HepG2 (cell line): ENCODE measurements around the gene LTK. TPM values are rescaled to one million over a fixed set of nuclear protein-coding genes. Genes with fewer than 3 reads are reported as not detected.
A peak's percentile ranks its signal among the peaks of the same experiment; 100 is the strongest.

Experiments used
- ATAC-seq: fragments of 200-7000 bp; cut with Tn5 transposase; 3 replicates; pipeline ENCODE4 v1.9.1; 2020; ENCODE audit warnings: mild to moderate bottlenecking, moderate library complexity
- BruUV-seq: library from RNA; stranded (reverse); fragments of 400-500 nt; replicated peaks from 2 replicates; lab custom pipeline; 2021; lab: Mats Ljungman, UMichigan
- CTCF ChIA-PET: fragments of 300-600 bp; formaldehyde crosslinking; extraction: SDS; loops from one replicate; lab custom pipeline; 2021; ENCODE audit warnings: low total read pairs, inconsistent platforms, low intra/inter-chr PET ratio; lab: Yijun Ruan, JAX
- POLR2A ChIA-PET: fragments of 350-600 bp; sonication (Branson Sonifier 250); formaldehyde crosslinking; loops from one replicate; lab custom pipeline; 2020; ENCODE audit warnings: antibody characterized with exemption, inconsistent platforms; lab: Yijun Ruan, JAX
- DNase-seq: peaks from one replicate; pipeline ENCODE4 v3.0.0-alpha.2; 2015; ENCODE audit warnings: low spot score
- FAIRE-seq: peaks from 3 replicates; lab custom pipeline; 2011; peaks lifted over from hg19 to GRCh38; lab: Jason Lieb, UNC
- H2AFZ ChIP-seq: one replicate; pipeline ENCODE4 v1.6.1; 2011; ENCODE audit warnings: low read length, inconsistent platforms
- H3K27ac ChIP-seq: fragments of 300-600 bp; 3 replicates; pipeline ENCODE4 v1.8.0; 2011; ENCODE audit warnings: mixed run types, mild to moderate bottlenecking, mixed read lengths, low read length, inconsistent platforms; ENCODE audit not compliant: insufficient read depth; ENCODE audit errors: extremely low read length
- H3K27me3 ChIP-seq, 2 experiments: fragments of 200-600 bp in 1 of 2; 2 replicates in 1 of 2; 3 replicates in 1 of 2; pipeline versions ENCODE4 v1.6.0 to v1.8.0; 2011; ENCODE audit warnings: low read length in 2 of 2, mild to moderate bottlenecking in 2 of 2, moderate library complexity in 2 of 2, inconsistent platforms in 1 of 2; ENCODE audit not compliant: insufficient read depth in 2 of 2, control insufficient read depth in 1 of 2
- H3K36me3 ChIP-seq, 2 experiments: fragments of 200-600 bp in 1 of 2; replicated peaks in 1 of 2; 2 replicates in 1 of 2; 3 replicates in 1 of 2; pipeline versions ENCODE4 v1.5.1 to v1.8.0; 2011; ENCODE audit warnings: low read length in 2 of 2, inconsistent platforms in 1 of 2; ENCODE audit not compliant: insufficient read depth in 2 of 2, control insufficient read depth in 1 of 2
- H3K4me1 ChIP-seq: 2 replicates; pipeline ENCODE4 v1.5.1; 2012; ENCODE audit warnings: low read length, inconsistent platforms; ENCODE audit not compliant: insufficient read depth
- H3K4me2 ChIP-seq: 2 replicates; pipeline ENCODE4 v1.6.0; 2011; ENCODE audit warnings: low read depth, low read length, inconsistent platforms
- H3K4me3 ChIP-seq, 3 experiments: fragments of 200-600 bp in 1 of 3; sonication (generic), shearing (Covaris generic) in 1 of 3; replicated peaks in 1 of 3; 2 replicates each; pipeline ENCODE4 v1.5.1; 2011 to 2016; ENCODE audit warnings: low read length in 3 of 3, inconsistent platforms in 2 of 3, low read depth in 2 of 3, mild to moderate bottlenecking in 2 of 3, control low read depth in 1 of 3, mixed read lengths in 1 of 3; ENCODE audit not compliant: insufficient read depth in 1 of 3
- H3K79me2 ChIP-seq: one replicate; pipeline ENCODE4 v1.6.1; 2011; ENCODE audit warnings: low read length, inconsistent platforms; ENCODE audit not compliant: insufficient read depth
- H3K9ac ChIP-seq: 2 replicates; pipeline ENCODE4 v1.6.0; 2011; ENCODE audit warnings: mild to moderate bottlenecking, low read depth, low read length, inconsistent platforms; ENCODE audit not compliant: insufficient read depth
- H3K9me3 ChIP-seq: 2 replicates; pipeline ENCODE4 v1.5.1; 2012; ENCODE audit warnings: mild to moderate bottlenecking, low read length
- H4K20me1 ChIP-seq: 2 replicates; pipeline ENCODE4 v1.6.0; 2011; ENCODE audit warnings: inconsistent platforms, mild to moderate bottlenecking, low read length, moderate library complexity; ENCODE audit not compliant: insufficient read depth
- FIP1L1 ChIP-seq: fragments of 200-400 bp; formaldehyde crosslinking; IDR thresholded peaks from 2 replicates; pipeline ENCODE4 v1.6.1; 2018; ENCODE audit warnings: low read depth, mild to moderate bottlenecking, low read length, moderate library complexity, borderline replicate concordance; ENCODE audit not compliant: insufficient read depth
- HNRNPL ChIP-seq: fragments of 200-400 bp; formaldehyde crosslinking; IDR thresholded peaks from 2 replicates; pipeline ENCODE4 v1.6.1; 2017; ENCODE audit warnings: mild to moderate bottlenecking, low read depth, low read length
- SPEN ChIP-seq: sonication (generic); formaldehyde crosslinking; IDR thresholded peaks from 2 replicates; pipeline ENCODE4 v1.5.1; 2020; ENCODE audit warnings: low read depth, mild to moderate bottlenecking, missing genetic modification reagents
- TFDP2 ChIP-seq: sonication (generic); formaldehyde crosslinking; IDR thresholded peaks from 2 replicates; pipeline ENCODE4 v1.4.0; 2020; ENCODE audit warnings: missing genetic modification reagents
- ZBED4 ChIP-seq: sonication (generic); formaldehyde crosslinking; IDR thresholded peaks from 2 replicates; pipeline ENCODE4 v1.4.0; 2020; ENCODE audit warnings: missing genetic modification reagents, borderline replicate concordance
- ZBTB33 ChIP-seq: sonication (generic); formaldehyde crosslinking; IDR thresholded peaks from 2 replicates; pipeline ENCODE4 v1.4.0; 2020; ENCODE audit warnings: missing genetic modification reagents
- ZBTB43 ChIP-seq: sonication (generic); formaldehyde crosslinking; conservative IDR thresholded peaks from 2 replicates; pipeline ENCODE4 v1.4.0; 2020; ENCODE audit warnings: missing genetic modification reagents
- ZFP37 ChIP-seq: sonication (generic); formaldehyde crosslinking; IDR thresholded peaks from 2 replicates; pipeline ENCODE4 v1.4.0; 2020; ENCODE audit warnings: missing genetic modification reagents, borderline replicate concordance
- ZMAT3 ChIP-seq: sonication (generic); formaldehyde crosslinking; conservative IDR thresholded peaks from 2 replicates; pipeline ENCODE4 v1.7.0; 2021; ENCODE audit warnings: missing genetic modification reagents
- ZNF263 ChIP-seq: sonication (generic); formaldehyde crosslinking; IDR thresholded peaks from 2 replicates; pipeline ENCODE4 v1.4.0; 2020; ENCODE audit warnings: missing genetic modification reagents
- ZNF576 ChIP-seq: sonication (generic); formaldehyde crosslinking; IDR thresholded peaks from 2 replicates; pipeline ENCODE4 v1.4.0; 2020; ENCODE audit warnings: mild to moderate bottlenecking, missing genetic modification reagents
- ZNF607 ChIP-seq: sonication (generic); formaldehyde crosslinking; IDR thresholded peaks from 2 replicates; pipeline ENCODE4 v1.5.1; 2020; ENCODE audit warnings: missing genetic modification reagents, mild to moderate bottlenecking, borderline replicate concordance
- ZZZ3 ChIP-seq: sonication (generic); formaldehyde crosslinking; IDR thresholded peaks from 2 replicates; pipeline ENCODE4 v1.4.0; 2020; ENCODE audit warnings: missing genetic modification reagents, mild to moderate bottlenecking, borderline replicate concordance
- WGBS: methylation state at CpG from one replicate; pipeline ENCODE4 v1.1.6; 2017; ENCODE audit warnings: low lambda C conversion rate; 5-methylcytosine and 5-hydroxymethylcytosine counted together
- in situ Hi-C: cut with HindIII; loops from 2 replicates; pipeline ENCODE4 v1.10.0; 2017; ENCODE audit warnings: low pct_unique_long_range_greater_than_20kb; ENCODE audit not compliant: extremely low pct_ligation_motif_present
- intact Hi-C: fragments of 100-400 bp; cut with micrococcal nuclease; formaldehyde crosslinking; loops from one replicate; pipeline ENCODE4 v1.10.0; 2022; ENCODE audit not compliant: unreplicated experiment
- polyA plus RNA-seq, 8 experiments: library from polyadenylated mRNA; depleted of rRNA in 3 of 8; stranded (reverse) in 7 of 8; unstranded in 1 of 8; fragments of >200 nt; fragmentation: Illumina TruSeq in 4 of 8; extraction: Trizol in 4 of 8; gene quantifications; 2 replicates each; pipeline versions ENCODE4 v1.2.1 to v1.2.3, GENCODE V29; 2011 to 2016; ENCODE audit warnings: low read depth in 4 of 8, missing spikeins in 1 of 8, mixed read lengths in 1 of 8; ENCODE audit not compliant: insufficient read depth in 1 of 8
- total RNA-seq, 5 experiments: library from RNA; depleted of rRNA; stranded (reverse); fragments of >200 nt; fragmentation: Illumina TruSeq; extraction: Trizol; gene quantifications; 2 replicates each; pipeline ENCODE4 v1.2.3, GENCODE V29; 2016; ENCODE audit warnings: low read depth in 1 of 5

The LTK gene
- total and polyA plus RNA-seq, 2 of the 13 experiments (the other 11 are each of a cell fraction or from before 2014, with no cell fraction given) = 0.01 TPM; not detected in 1

- in situ Hi-C loops (no loop called here), intact Hi-C loops (loop anchor here (2.0 to 5.0 kb wide), 2 partner anchors 129 to 211 kb away; no protein-coding TSS in a partner anchor)
- peak within 1 kb of the TSS; percentile 86 for H3K9ac ChIP-seq
- H4K20me1 ChIP-seq = no peaks in the 10 kb centered on the region
- H3K79me2 ChIP-seq = peaks cover 38% of the 10 kb centered on the region
- no peaks in the 10 kb centered on the region; a peak in 1 of 5 replicates for H3K36me3 ChIP-seq
- H3K9me3 ChIP-seq = no peaks in the 10 kb centered on the region
- DNase-seq (peak; percentile 88), ATAC-seq (peak; percentile 69), FAIRE-seq (peak; percentile 93)
- H3K4me2 ChIP-seq = peak within 1 kb of the TSS; percentile 94
- H2AFZ ChIP-seq = peak within 1 kb of the TSS; percentile 8
- H3K4me1 ChIP-seq = peaks cover 31% of the 10 kb centered on the region
- 4% methylated on average over 9 of the region's 60 CpGs for WGBS
- ChIA-PET CTCF (interaction anchor here (1.3 kb wide), 1 partner anchor 28 kb away, joined by 4 read pairs; no protein-coding TSS in a partner anchor), POLR2A (interaction anchor here (0.6 to 1.9 kb wide), 16 partner anchors 9 to 128 kb away, joined by 3 to 15 read pairs (median 4); partner anchors contain the start of gene RPAP1)
- no TSS peak for BruUV-seq
- peak within 1 kb of the TSS; percentile 78 to 85 (median 83) for H3K4me3 ChIP-seq
- peak within 1 kb of the TSS; percentile 97 for H3K27ac ChIP-seq
- no peaks in the 10 kb centered on the region for H3K27me3 ChIP-seq
- peak; percentile 63; the same call in 1 of the 2 replicates for TF ChIP-seq ZMAT3 (CRISPR knock-in tag)
- peak; percentile 54; the same call in 1 of the 2 replicates for TF ChIP-seq SPEN (CRISPR knock-in tag)
- peak; percentile 68 for TF ChIP-seq ZNF263 (CRISPR knock-in tag)
- TF ChIP-seq FIP1L1 = no peak
- TF ChIP-seq ZNF576 (CRISPR knock-in tag) = no peak
- TF ChIP-seq ZBED4 (CRISPR knock-in tag) = 0 out of 2 replicates have a peak, but pooled peaks have one; percentile 67
- 0 out of 2 replicates have a peak, but pooled peaks have one; percentile 16 for TF ChIP-seq ZFP37 (CRISPR knock-in tag)
- TF ChIP-seq ZZZ3 (CRISPR knock-in tag) = peak; percentile 29; the same call in 1 of the 2 replicates
- no peak for TF ChIP-seq ZBTB33
- TF ChIP-seq HNRNPL = peak; percentile 85
- peak; percentile 71 for TF ChIP-seq TFDP2 (CRISPR knock-in tag)
- no peak for TF ChIP-seq ZBTB43 (CRISPR knock-in tag)
- peak; percentile 60; the same call in 1 of the 2 replicates for TF ChIP-seq ZNF607 (CRISPR knock-in tag)
Observed at GRCh38 chr15:41493205-41493901, 20.3 kb downstream of the LTK start, which contains the start of gene ITPKA. Gene ITPKA, plus strand, starts transcription at chr15:41493874. Its CDS starts 54 bp downstream, at chr15:41493928.
